ENCODE measurements around the gene ARHGEF7.

Gene ARHGEF7

GRCh38 chr13:111325941-111326620 lies 211.0 kb downstream of the ARHGEF7 start:
- DNase-seq (ENCODE audit: low read depth): no peak

- DNase-seq (ENCODE audit: low read depth): no peak
Observed at GRCh38 chr13:111326621-111326965, 211.5 kb downstream of the ARHGEF7 start.

GRCh38 chr13:111326981-111327642 lies 212.0 kb downstream of the ARHGEF7 start:
- DNase-seq (ENCODE audit: low read depth): no peak

GRCh38 chr13:111327730-111328573 lies 212.8 kb downstream of the ARHGEF7 start:
- DNase-seq (ENCODE audit: low read depth): no peak

GRCh38 chr13:111328574-111329410 lies 213.7 kb downstream of the ARHGEF7 start:
- no peak for DNase-seq (ENCODE audit: low read depth)

- DNase-seq (ENCODE audit: low read depth): no peak
Observed at GRCh38 chr13:111329641-111330040, 214.5 kb downstream of the ARHGEF7 start.

- DNase-seq (ENCODE audit: low read depth): no peak
Observed at GRCh38 chr13:111330066-111330610, 215.0 kb downstream of the ARHGEF7 start.

GRCh38 chr13:111335298-111335697 lies 220.2 kb downstream of the ARHGEF7 start:
- DNase-seq (ENCODE audit: low read depth): no peak

- no peak for DNase-seq (ENCODE audit: low read depth)
Observed at GRCh38 chr13:111336666-111337065, 221.6 kb downstream of the ARHGEF7 start.

- no peak for DNase-seq (ENCODE audit: low read depth)
Observed at GRCh38 chr13:111337206-111337605, 222.1 kb downstream of the ARHGEF7 start.

GRCh38 chr13:111337741-111338140 lies 222.6 kb downstream of the ARHGEF7 start:
- DNase-seq (ENCODE audit: low read depth): no peak

GRCh38 chr13:111338841-111339240 lies 223.7 kb downstream of the ARHGEF7 start:
- DNase-seq (ENCODE audit: low read depth): no peak

- DNase-seq (ENCODE audit: low read depth): no peak
Observed at GRCh38 chr13:111339366-111340143, 224.4 kb downstream of the ARHGEF7 start.

- no peak for DNase-seq (ENCODE audit: low read depth)
Observed at GRCh38 chr13:111341886-111342285, 226.8 kb downstream of the ARHGEF7 start.

GRCh38 chr13:111342721-111343120 lies 227.6 kb downstream of the ARHGEF7 start:
- DNase-seq (ENCODE audit: low read depth): no peak

- DNase-seq (ENCODE audit: low read depth): no peak
Observed at GRCh38 chr13:111343186-111343805, 228.2 kb downstream of the ARHGEF7 start.

GRCh38 chr13:111344471-111345191 lies 229.5 kb downstream of the ARHGEF7 start:
- no peak for DNase-seq (ENCODE audit: low read depth)

GRCh38 chr13:111345682-111346081 lies 230.6 kb downstream of the ARHGEF7 start:
- no peak for DNase-seq (ENCODE audit: low read depth)

- DNase-seq (ENCODE audit: low read depth): no peak
Observed at GRCh38 chr13:111346101-111346680, 231.1 kb downstream of the ARHGEF7 start.
